Activated naive CD8-positive, alpha-beta T cell treated with anti-CD3 and anti-CD28 coated beads for 36 hours (primary cell): ENCODE data around the gene CTNNA3. TPM values are rescaled to one million over a fixed set of nuclear protein-coding genes. Genes with fewer than 3 reads are reported as not detected.

ENCODE experiments used
- DNase-seq: peaks from one replicate; pipeline ENCODE4 v3.0.0; 2021
- H3K27ac Mint-ChIP-seq: one replicate; pipeline ENCODE4 v1.8.0; 2022; ENCODE audit warnings: mild to moderate bottlenecking, moderate library complexity, mixed read lengths
- H3K27me3 Mint-ChIP-seq: one replicate; pipeline ENCODE4 v1.8.0; 2022; ENCODE audit warnings: mild to moderate bottlenecking, mixed read lengths
- H3K36me3 Mint-ChIP-seq: one replicate; pipeline ENCODE4 v1.8.0; 2021; ENCODE audit warnings: mild to moderate bottlenecking, mixed read lengths
- H3K4me1 Mint-ChIP-seq: one replicate; pipeline ENCODE4 v1.8.0; 2021; ENCODE audit warnings: mixed read lengths
- H3K4me3 Mint-ChIP-seq: one replicate; pipeline ENCODE4 v1.8.0; 2022; ENCODE audit warnings: mild to moderate bottlenecking, moderate library complexity, mixed read lengths
- H3K9me3 Mint-ChIP-seq: one replicate; pipeline ENCODE4 v1.8.0; 2022; ENCODE audit warnings: mixed read lengths
- total RNA-seq, 2 experiments: library from RNA; stranded (reverse); gene quantifications; one replicate each; pipeline ENCODE4 v1.2.3, GENCODE V29; 2021

Gene CTNNA3
- total RNA-seq, 2 experiments from 2014 or later: not detected

DNA sequence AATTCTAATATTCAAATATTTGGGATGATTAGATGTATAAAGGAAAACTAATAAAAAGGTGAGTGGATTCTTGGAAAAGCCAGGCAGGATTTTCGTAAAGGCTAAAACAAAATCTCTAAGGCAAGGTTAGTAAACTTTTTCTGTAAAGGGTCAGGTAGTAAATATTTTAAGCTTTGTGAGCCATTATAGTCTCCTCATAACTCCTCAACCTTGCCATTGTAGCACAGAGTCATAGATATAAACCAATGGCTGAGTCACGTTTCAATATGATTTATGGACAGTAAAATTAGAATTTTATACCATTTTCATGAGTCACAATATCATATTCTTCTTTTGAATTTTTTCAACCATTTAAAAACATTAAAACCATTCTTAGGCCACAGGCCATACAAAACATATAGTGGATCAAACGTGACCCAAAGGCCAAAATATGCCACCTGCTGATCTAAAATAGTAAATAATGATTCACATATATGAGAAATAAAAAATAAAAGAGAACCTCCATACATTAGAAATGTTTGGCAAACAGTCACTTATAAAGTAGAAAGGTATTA, 1422.0 kb downstream of the CTNNA3 start:
- Mint-ChIP-seq H3K9me3 (no peaks in the 10 kb centered on the region), H3K4me3 (no peak overlapping the region), H3K36me3 (no peaks in the 10 kb centered on the region), H3K4me1 (no peaks in the 10 kb centered on the region), H3K27me3 (no peaks in the 10 kb centered on the region), H3K27ac (no peak overlapping the region)
- DNase-seq: no peak

GRCh38 chr10:66265398-66265797, 1430.6 kb downstream of the CTNNA3 start:
- Mint-ChIP-seq H3K4me3 (no peak overlapping the region), H3K9me3 (peaks cover 1% of the 10 kb centered on the region), H3K27ac (no peak overlapping the region), H3K4me1 (no peaks in the 10 kb centered on the region), H3K36me3 (no peaks in the 10 kb centered on the region), H3K27me3 (no peaks in the 10 kb centered on the region)
- no peak for DNase-seq

DNA sequence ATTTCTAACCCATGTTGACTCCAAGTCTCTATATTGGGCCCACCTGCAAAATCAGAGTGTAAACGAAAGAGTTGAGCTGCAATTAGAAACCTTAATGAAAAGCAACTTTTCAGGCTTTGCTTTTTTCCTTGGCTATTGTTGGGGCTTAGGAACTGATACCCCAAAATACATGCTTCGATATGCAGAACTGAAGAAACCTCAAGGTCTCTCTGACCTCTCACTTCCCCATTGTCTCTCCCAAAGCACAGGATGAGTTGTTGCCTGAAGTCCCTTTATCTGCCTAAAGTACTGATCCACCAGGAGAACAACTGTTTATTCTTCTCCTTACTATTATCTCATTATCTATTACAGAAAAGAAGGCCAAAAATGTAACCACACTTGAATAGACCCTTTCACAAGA, 1436.2 kb downstream of the CTNNA3 start:
- H3K27ac Mint-ChIP-seq: no peak overlapping the region
- no peaks in the 10 kb centered on the region for H3K9me3 Mint-ChIP-seq
- no peaks in the 10 kb centered on the region for H3K36me3 Mint-ChIP-seq
- no peak overlapping the region for H3K4me3 Mint-ChIP-seq
- no peak for DNase-seq
- no peaks in the 10 kb centered on the region for H3K4me1 Mint-ChIP-seq
- H3K27me3 Mint-ChIP-seq: no peaks in the 10 kb centered on the region

GRCh38 chr10:66258693-66259092, 1437.3 kb downstream of the CTNNA3 start:
- Mint-ChIP-seq H3K27ac (no peak overlapping the region), H3K4me1 (no peaks in the 10 kb centered on the region), H3K9me3 (no peaks in the 10 kb centered on the region), H3K27me3 (no peaks in the 10 kb centered on the region), H3K4me3 (no peak overlapping the region), H3K36me3 (no peaks in the 10 kb centered on the region)
- DNase-seq: no peak

DNA sequence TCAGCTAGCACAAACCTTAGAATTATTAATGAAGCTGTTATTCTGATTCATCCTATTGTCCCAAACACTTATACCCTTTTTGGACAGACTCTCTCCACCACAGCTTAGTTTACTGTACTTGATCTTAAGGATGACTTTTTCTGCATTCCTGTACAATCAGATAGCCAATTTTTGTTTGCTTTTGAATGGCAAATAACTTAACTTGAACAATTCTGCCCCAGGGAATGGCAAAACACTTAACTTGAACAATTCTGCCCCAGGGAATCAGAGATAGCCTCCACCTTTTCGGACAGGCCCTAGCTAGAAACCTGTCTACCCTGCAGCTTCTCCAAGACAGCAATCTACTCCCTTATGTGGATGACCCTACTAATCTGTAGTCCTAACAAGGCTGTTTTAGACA, 1438.2 kb downstream of the CTNNA3 start:
- Mint-ChIP-seq H3K4me3 (no peak overlapping the region), H3K9me3 (no peaks in the 10 kb centered on the region), H3K27ac (no peak overlapping the region), H3K36me3 (no peaks in the 10 kb centered on the region), H3K4me1 (no peaks in the 10 kb centered on the region), H3K27me3 (no peaks in the 10 kb centered on the region)
- DNase-seq: no peak

- no peak overlapping the region for H3K4me3 Mint-ChIP-seq
- H3K27me3 Mint-ChIP-seq: no peaks in the 10 kb centered on the region
- H3K9me3 Mint-ChIP-seq: peaks cover 11% of the 10 kb centered on the region
- no peak for DNase-seq
- no peaks in the 10 kb centered on the region for H3K36me3 Mint-ChIP-seq
- H3K27ac Mint-ChIP-seq: no peak overlapping the region
- no peaks in the 10 kb centered on the region for H3K4me1 Mint-ChIP-seq
These were observed 1443.0 kb downstream of the CTNNA3 start for GRCh38 chr10:66252986-66253385.

- no peak for DNase-seq
- H3K27me3 Mint-ChIP-seq: no peaks in the 10 kb centered on the region
- peaks cover 15% of the 10 kb centered on the region for H3K9me3 Mint-ChIP-seq
- no peak overlapping the region for H3K4me3 Mint-ChIP-seq
- H3K4me1 Mint-ChIP-seq: no peaks in the 10 kb centered on the region
- no peak overlapping the region for H3K27ac Mint-ChIP-seq
- H3K36me3 Mint-ChIP-seq: no peaks in the 10 kb centered on the region
These were observed 1449.8 kb downstream of the CTNNA3 start for GRCh38 chr10:66246177-66246576.

- H3K27ac Mint-ChIP-seq: no peak overlapping the region
- peaks cover 13% of the 10 kb centered on the region for H3K9me3 Mint-ChIP-seq
- H3K4me3 Mint-ChIP-seq: no peak overlapping the region
- DNase-seq: no peak
- H3K36me3 Mint-ChIP-seq: no peaks in the 10 kb centered on the region
- no peaks in the 10 kb centered on the region for H3K4me1 Mint-ChIP-seq
- H3K27me3 Mint-ChIP-seq: no peaks in the 10 kb centered on the region
These were observed 1451.0 kb downstream of the CTNNA3 start for GRCh38 chr10:66244953-66245352.

GRCh38 chr10:66242885-66243284, 1453.1 kb downstream of the CTNNA3 start:
- Mint-ChIP-seq H3K4me1 (no peaks in the 10 kb centered on the region), H3K27ac (no peak overlapping the region), H3K36me3 (no peaks in the 10 kb centered on the region), H3K27me3 (no peaks in the 10 kb centered on the region), H3K9me3 (peaks cover 4% of the 10 kb centered on the region), H3K4me3 (no peak overlapping the region)
- DNase-seq: no peak

GRCh38 chr10:66239062-66239461, 1456.9 kb downstream of the CTNNA3 start:
- no peak for DNase-seq
- Mint-ChIP-seq H3K9me3 (no peaks in the 10 kb centered on the region), H3K4me1 (no peaks in the 10 kb centered on the region), H3K36me3 (no peaks in the 10 kb centered on the region), H3K4me3 (no peak overlapping the region), H3K27me3 (no peaks in the 10 kb centered on the region), H3K27ac (no peak overlapping the region)

DNA sequence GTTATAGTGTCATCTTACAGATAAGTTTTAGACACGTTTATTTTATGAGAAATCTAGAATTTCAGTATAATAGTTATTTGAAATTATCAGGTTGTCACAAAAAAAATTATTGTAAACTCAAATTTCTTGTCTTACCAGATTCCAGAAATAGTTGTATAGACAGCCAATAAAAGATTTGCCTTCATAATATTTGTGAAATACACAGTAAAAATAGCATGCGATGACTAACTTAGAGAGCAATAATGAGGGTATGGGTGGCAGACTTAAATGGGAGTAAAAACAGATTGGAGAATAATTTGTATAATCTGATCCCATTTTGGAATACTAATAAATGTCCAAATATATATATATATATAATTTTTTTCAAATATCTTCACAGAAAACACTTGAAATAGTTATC, 1457.7 kb downstream of the CTNNA3 start:
- DNase-seq: no peak
- H3K9me3 Mint-ChIP-seq: no peaks in the 10 kb centered on the region
- H3K4me1 Mint-ChIP-seq: no peaks in the 10 kb centered on the region
- H3K4me3 Mint-ChIP-seq: no peak overlapping the region
- H3K36me3 Mint-ChIP-seq: no peaks in the 10 kb centered on the region
- no peaks in the 10 kb centered on the region for H3K27me3 Mint-ChIP-seq
- no peak overlapping the region for H3K27ac Mint-ChIP-seq

GRCh38 chr10:66234872-66235271, 1461.1 kb downstream of the CTNNA3 start:
- DNase-seq: no peak
- no peak overlapping the region for H3K4me3 Mint-ChIP-seq
- H3K36me3 Mint-ChIP-seq: no peaks in the 10 kb centered on the region
- no peaks in the 10 kb centered on the region for H3K27me3 Mint-ChIP-seq
- H3K4me1 Mint-ChIP-seq: no peaks in the 10 kb centered on the region
- no peak overlapping the region for H3K27ac Mint-ChIP-seq
- H3K9me3 Mint-ChIP-seq: peaks cover 7% of the 10 kb centered on the region

DNA sequence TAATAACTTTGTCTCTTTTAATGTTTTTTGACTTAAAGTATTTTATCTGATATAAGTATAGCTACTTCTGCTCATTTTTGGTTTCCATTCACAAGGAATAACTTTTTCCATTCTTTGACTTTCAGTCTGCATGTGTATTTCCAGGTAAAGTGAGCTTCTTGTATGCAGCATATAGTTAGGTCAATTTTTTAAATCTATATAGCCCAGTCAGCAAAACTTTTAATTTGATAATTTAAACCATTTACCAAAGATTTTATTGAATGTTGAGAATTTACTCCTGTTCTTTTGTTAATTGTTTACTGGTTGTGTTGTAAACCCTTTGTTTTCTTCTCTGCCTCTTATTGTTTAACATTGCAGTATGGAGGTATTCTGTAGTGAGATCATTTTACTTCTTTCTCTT, 1467.1 kb downstream of the CTNNA3 start:
- DNase-seq: no peak
- Mint-ChIP-seq H3K9me3 (peaks cover 21% of the 10 kb centered on the region), H3K36me3 (no peaks in the 10 kb centered on the region), H3K27me3 (no peaks in the 10 kb centered on the region), H3K4me1 (no peaks in the 10 kb centered on the region), H3K27ac (no peak overlapping the region), H3K4me3 (no peak overlapping the region)

GRCh38 chr10:66223656-66224055, 1472.3 kb downstream of the CTNNA3 start:
- Mint-ChIP-seq H3K4me1 (no peaks in the 10 kb centered on the region), H3K4me3 (no peak overlapping the region), H3K27me3 (no peaks in the 10 kb centered on the region), H3K36me3 (no peaks in the 10 kb centered on the region), H3K27ac (no peak overlapping the region), H3K9me3 (peaks cover 7% of the 10 kb centered on the region)
- no peak for DNase-seq

DNA sequence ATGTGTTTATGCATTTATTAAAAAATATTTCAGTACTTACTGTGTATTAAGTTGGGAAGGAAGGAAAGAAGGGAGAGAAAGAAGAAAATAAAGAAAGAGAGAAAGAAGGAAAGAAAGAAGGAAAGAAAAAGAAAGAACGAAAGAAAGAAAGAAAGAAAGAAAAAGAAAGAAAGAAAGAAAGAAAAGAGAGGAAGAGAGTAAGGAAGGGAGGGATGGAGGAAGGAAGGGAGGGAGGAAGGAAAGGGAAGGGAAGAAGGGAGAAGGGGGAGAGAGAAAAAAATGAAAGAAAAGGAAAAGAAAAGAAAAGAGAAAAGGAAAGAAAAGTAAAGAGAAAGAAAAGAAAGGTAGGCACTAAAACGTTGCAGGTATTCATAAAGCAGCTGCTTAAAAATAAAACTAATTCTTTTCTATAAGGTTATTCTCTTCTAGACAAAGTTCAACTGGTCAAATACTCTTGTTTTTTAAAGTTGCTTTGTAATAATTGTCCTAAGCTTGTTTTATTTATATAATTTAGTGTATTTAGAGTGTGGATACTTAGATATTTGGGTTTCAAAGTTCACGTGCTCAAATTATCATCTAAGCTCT, 1473.4 kb downstream of the CTNNA3 start:
- H3K4me3 Mint-ChIP-seq: no peak overlapping the region
- H3K9me3 Mint-ChIP-seq: peaks cover 8% of the 10 kb centered on the region
- no peak overlapping the region for H3K27ac Mint-ChIP-seq
- no peak for DNase-seq
- no peaks in the 10 kb centered on the region for H3K36me3 Mint-ChIP-seq
- no peaks in the 10 kb centered on the region for H3K4me1 Mint-ChIP-seq
- H3K27me3 Mint-ChIP-seq: no peaks in the 10 kb centered on the region

- Mint-ChIP-seq H3K27me3 (peaks cover 3% of the 10 kb centered on the region), H3K36me3 (no peaks in the 10 kb centered on the region), H3K4me3 (no peak overlapping the region), H3K4me1 (no peaks in the 10 kb centered on the region), H3K9me3 (peaks cover 4% of the 10 kb centered on the region), H3K27ac (no peak overlapping the region)
- DNase-seq: no peak
These were observed 1476.9 kb downstream of the CTNNA3 start for GRCh38 chr10:66218981-66219587.
